ENCODE data around the gene VOPP1. TPM values are rescaled to one million over a fixed set of nuclear protein-coding genes. Genes with fewer than 3 reads are reported as not detected.
"Not testable (repeated sequence)": the region's sequence is repeated elsewhere in the genome, so short reads cannot be mapped to it uniquely, and the experiment has no call there.

The VOPP1 gene
- total RNA-seq, 1 donor from 2014 or later = 68.2 TPM

GRCh38 chr7:55488216-55488615, 84.1 kb downstream of the VOPP1 start:
- DNase-seq (ENCODE audit: low spot score) = no peak

- DNase-seq (ENCODE audit: low spot score) = no peak
Observed at GRCh38 chr7:55486991-55487390, 85.3 kb downstream of the VOPP1 start.

- DNase-seq (ENCODE audit: low spot score) = no peak
Observed at GRCh38 chr7:55486192-55486590, 86.1 kb downstream of the VOPP1 start.

GRCh38 chr7:55485501-55486191, 86.7 kb downstream of the VOPP1 start:
- DNase-seq (ENCODE audit: low spot score) = no peak

- DNase-seq (ENCODE audit: low spot score) = no peak
Observed at GRCh38 chr7:55484834-55485233, 87.5 kb downstream of the VOPP1 start.

GRCh38 chr7:55484241-55484640, 88.1 kb downstream of the VOPP1 start:
- no peak for DNase-seq (ENCODE audit: low spot score)

GRCh38 chr7:55483046-55483445, 89.3 kb downstream of the VOPP1 start:
- DNase-seq (ENCODE audit: low spot score) = no peak

GRCh38 chr7:55481155-55481554, 91.1 kb downstream of the VOPP1 start:
- DNase-seq (ENCODE audit: low spot score) = no peak

- DNase-seq (ENCODE audit: low spot score) = no peak
Observed at GRCh38 chr7:55478700-55479099, 93.6 kb downstream of the VOPP1 start.

- no peak for DNase-seq (ENCODE audit: low spot score)
Observed at GRCh38 chr7:55477781-55478374, 94.4 kb downstream of the VOPP1 start.

GRCh38 chr7:55476852-55477780, 95.2 kb downstream of the VOPP1 start:
- no peak for DNase-seq (ENCODE audit: low spot score)

GRCh38 chr7:55475855-55476803, 96.2 kb downstream of the VOPP1 start:
- no peak for DNase-seq (ENCODE audit: low spot score)

GRCh38 chr7:55474944-55475854, 97.1 kb downstream of the VOPP1 start:
- DNase-seq (ENCODE audit: low spot score) = no peak

- DNase-seq (ENCODE audit: low spot score) = no peak
Observed at GRCh38 chr7:55473932-55474331, 98.4 kb downstream of the VOPP1 start.

GRCh38 chr7:55472928-55473725, 99.2 kb downstream of the VOPP1 start:
- no peak for DNase-seq (ENCODE audit: low spot score)

GRCh38 chr7:55472406-55472805, 99.9 kb downstream of the VOPP1 start:
- not testable (repeated sequence) for DNase-seq (ENCODE audit: low spot score)

- DNase-seq (ENCODE audit: low spot score) = not testable (repeated sequence)
Observed at GRCh38 chr7:55471594-55471993, 100.7 kb downstream of the VOPP1 start.

- no peak for DNase-seq (ENCODE audit: low spot score)
Observed at GRCh38 chr7:55470261-55470660, 102.0 kb downstream of the VOPP1 start.

GRCh38 chr7:55469721-55470120, 102.6 kb downstream of the VOPP1 start:
- DNase-seq (ENCODE audit: low spot score) = no peak
